ENCODE measurements around the gene STAT3.
"Not testable (repeated sequence)": the region's sequence is repeated elsewhere in the genome, so short reads cannot be mapped to it uniquely, and the experiment has no call there.

The STAT3 gene

GRCh38 chr17:42388381-42389134 is at the start of gene STAT3:
STAT3 (minus strand) TSS chr17:42388442; CDS start chr17:42348516, 39,926 bp downstream.
- peak; percentile 100 for DNase-seq

- no peak for DNase-seq
Observed at GRCh38 chr17:42436391-42436790, 48.1 kb upstream of the STAT3 start.

GRCh38 chr17:42431758-42432161 is 43.5 kb upstream of the STAT3 start:
- DNase-seq, result no peak

GRCh38 chr17:42429726-42430447 is 41.6 kb upstream of the STAT3 start:
- DNase-seq, result no peak

- peak; percentile 40 for DNase-seq
Observed at GRCh38 chr17:42428141-42428944, 40.1 kb upstream of the STAT3 start.

- DNase-seq, result no peak
Observed at GRCh38 chr17:42424991-42425610, 36.9 kb upstream of the STAT3 start.

- no peak for DNase-seq
Observed at GRCh38 chr17:42423766-42424165, 35.5 kb upstream of the STAT3 start.

- peak; percentile 2 for DNase-seq
Observed at GRCh38 chr17:42422958-42423712, 34.9 kb upstream of the STAT3 start, which contains the start of gene CAVIN1. CAVIN1 (minus strand) TSS chr17:42423256; CDS start chr17:42423097, 159 bp downstream.

GRCh38 chr17:42422412-42422957 is 34.2 kb upstream of the STAT3 start:
- DNase-seq, result no peak

GRCh38 chr17:42421507-42422338 is 33.5 kb upstream of the STAT3 start:
- no peak for DNase-seq

GRCh38 chr17:42421136-42421506 is 32.9 kb upstream of the STAT3 start:
- no peak for DNase-seq

GRCh38 chr17:42417981-42418380 is 29.7 kb upstream of the STAT3 start:
- DNase-seq, result not testable (repeated sequence)

- DNase-seq, result no peak
Observed at GRCh38 chr17:42414704-42415409, 26.6 kb upstream of the STAT3 start.

GRCh38 chr17:42413464-42414040 is 25.3 kb upstream of the STAT3 start:
- no peak for DNase-seq

GRCh38 chr17:42411905-42412679 is 23.9 kb upstream of the STAT3 start:
- DNase-seq, result no peak

GRCh38 chr17:42411361-42411760 is 23.1 kb upstream of the STAT3 start:
- no peak for DNase-seq

- DNase-seq, result no peak
Observed at GRCh38 chr17:42410319-42410685, 22.1 kb upstream of the STAT3 start.

- no peak for DNase-seq
Observed at GRCh38 chr17:42409523-42410318, 21.5 kb upstream of the STAT3 start.

Measured in NCI-H1092 (cell line).